HepG2 (cell line): ENCODE results near the gene ERBB3. TPM values are rescaled to one million over a fixed set of nuclear protein-coding genes. Genes with fewer than 3 reads are reported as not detected.

ENCODE experiments used
- AHR ChIP-seq: IDR thresholded peaks from 2 replicates; pipeline ENCODE4 v1.6.1; 2018; ENCODE audit warnings: missing genetic modification reagents, missing compliant biosample characterization
- ASH2L ChIP-seq: fragments of 300-600, 200-600 bp; sonication (generic); IDR thresholded peaks from 2 replicates; pipeline ENCODE4 v1.7.0; 2017; ENCODE audit warnings: low read depth, mild to moderate bottlenecking, moderate library complexity, mixed read lengths, low read length; ENCODE audit not compliant: insufficient read length
- FOSL1 ChIP-seq: sonication (generic); formaldehyde crosslinking; IDR thresholded peaks from 2 replicates; pipeline ENCODE4 v1.9.0; 2021; ENCODE audit warnings: missing genetic modification reagents, borderline replicate concordance
- GRHL1 ChIP-seq: sonication (generic); formaldehyde crosslinking; conservative IDR thresholded peaks from 2 replicates; pipeline ENCODE4 v1.8.0; 2022; ENCODE audit warnings: missing genetic modification reagents
- IKZF1 ChIP-seq: fragments of 450-650 bp; IDR thresholded peaks from 2 replicates; pipeline ENCODE4 v1.7.1; 2016
- MEF2D ChIP-seq: sonication (generic); formaldehyde crosslinking; IDR thresholded peaks from 2 replicates; pipeline ENCODE4 v1.5.1; 2020; ENCODE audit warnings: mild to moderate bottlenecking, missing genetic modification reagents
- MLX ChIP-seq: IDR thresholded peaks from 2 replicates; pipeline ENCODE4 v1.6.1; 2016
- RERE ChIP-seq: IDR thresholded peaks from 2 replicates; pipeline ENCODE4 v1.6.1; 2016; ENCODE audit warnings: low read depth, missing genetic modification reagents, missing compliant biosample characterization
- SMAD1 ChIP-seq: sonication (generic); formaldehyde crosslinking; IDR thresholded peaks from 2 replicates; pipeline ENCODE4 v1.4.0; 2020; ENCODE audit warnings: missing genetic modification reagents, low read depth, mild to moderate bottlenecking, borderline replicate concordance
- TBX2 ChIP-seq: sonication (generic); formaldehyde crosslinking; IDR thresholded peaks from 2 replicates; pipeline ENCODE4 v1.5.0; 2020; ENCODE audit warnings: missing genetic modification reagents, mild to moderate bottlenecking, borderline replicate concordance
- TFE3 ChIP-seq: IDR thresholded peaks from 2 replicates; pipeline ENCODE4 v1.6.1; 2016
- ZBTB3 ChIP-seq: sonication (generic); formaldehyde crosslinking; IDR thresholded peaks from 2 replicates; pipeline ENCODE4 v1.4.0; 2020; ENCODE audit warnings: low read depth, mild to moderate bottlenecking, moderate library complexity, missing genetic modification reagents, borderline replicate concordance
- ZNF333 ChIP-seq: sonication (generic); formaldehyde crosslinking; IDR thresholded peaks from 2 replicates; pipeline ENCODE4 v1.4.0; 2020; ENCODE audit warnings: mild to moderate bottlenecking, missing genetic modification reagents, borderline replicate concordance
- ZNF556 ChIP-seq: sonication (generic); formaldehyde crosslinking; IDR thresholded peaks from 2 replicates; pipeline ENCODE4 v1.4.0; 2020; ENCODE audit warnings: mild to moderate bottlenecking, missing genetic modification reagents, borderline replicate concordance
- polyA plus RNA-seq, 8 experiments: library from polyadenylated mRNA; depleted of rRNA in 3 of 8; stranded (reverse) in 7 of 8; unstranded in 1 of 8; fragments of >200 nt; fragmentation: Illumina TruSeq in 4 of 8; extraction: Trizol in 4 of 8; gene quantifications; 2 replicates each; pipeline versions ENCODE4 v1.2.1 to v1.2.3, GENCODE V29; 2011 to 2016; ENCODE audit warnings: low read depth in 4 of 8, missing spikeins in 1 of 8, mixed read lengths in 1 of 8; ENCODE audit not compliant: insufficient read depth in 1 of 8
- total RNA-seq, 5 experiments: library from RNA; depleted of rRNA; stranded (reverse); fragments of >200 nt; fragmentation: Illumina TruSeq; extraction: Trizol; gene quantifications; 2 replicates each; pipeline ENCODE4 v1.2.3, GENCODE V29; 2016; ENCODE audit warnings: low read depth in 1 of 5
- TF ChIP-seq, protein P1 (sequence below): sonication (generic); formaldehyde crosslinking; IDR thresholded peaks from 2 replicates; pipeline ENCODE4 v1.5.1; 2020; ENCODE audit warnings: mild to moderate bottlenecking, missing genetic modification reagents, moderate library complexity

ERBB3 gene
- total and polyA plus RNA-seq, 2 of the 13 experiments (the other 11 are each of a cell fraction or from before 2014, with no cell fraction given) = 93.6 to 358 TPM

- TF ChIP-seq RERE (no peak; the same call in 1 of the 2 replicates), TBX2 (CRISPR knock-in tag) (peak; percentile 41; the same call in 1 of the 2 replicates), ZNF556 (peak; percentile 51; the same call in 1 of the 2 replicates), AHR (CRISPR knock-in tag) (no peak), SMAD1 (CRISPR knock-in tag) (0 out of 2 replicates have a peak, but pooled peaks have one; percentile 4), ZNF333 (CRISPR knock-in tag) (no peak), TFE3 (peak; percentile 55; the same call in 1 of the 2 replicates), MEF2D (CRISPR knock-in tag) (peak; percentile 73; the same call in 1 of the 2 replicates), IKZF1 (no peak), ASH2L (peak; percentile 53), FOSL1 (CRISPR knock-in tag) (no peak), MLX (CRISPR knock-in tag) (0 out of 2 replicates have a peak, but pooled peaks have one; percentile 13), ZBTB3 (CRISPR knock-in tag) (peak; percentile 75; the same call in 1 of the 2 replicates), GRHL1 (CRISPR knock-in tag) (no peak)
- TF ChIP-seq, protein P1, sequence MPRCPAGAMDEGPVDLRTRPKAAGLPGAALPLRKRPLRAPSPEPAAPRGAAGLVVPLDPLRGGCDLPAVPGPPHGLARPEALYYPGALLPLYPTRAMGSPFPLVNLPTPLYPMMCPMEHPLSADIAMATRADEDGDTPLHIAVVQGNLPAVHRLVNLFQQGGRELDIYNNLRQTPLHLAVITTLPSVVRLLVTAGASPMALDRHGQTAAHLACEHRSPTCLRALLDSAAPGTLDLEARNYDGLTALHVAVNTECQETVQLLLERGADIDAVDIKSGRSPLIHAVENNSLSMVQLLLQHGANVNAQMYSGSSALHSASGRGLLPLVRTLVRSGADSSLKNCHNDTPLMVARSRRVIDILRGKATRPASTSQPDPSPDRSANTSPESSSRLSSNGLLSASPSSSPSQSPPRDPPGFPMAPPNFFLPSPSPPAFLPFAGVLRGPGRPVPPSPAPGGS (CRISPR knock-in tag) = peak; percentile 65; the same call in 1 of the 2 replicates
Observed at GRCh38 chr12:56127888-56128669, 48.1 kb downstream of the ERBB3 start, which contains the start of gene ESYT1 (continued).
